HepG2 (cell line): ENCODE results near the gene TYMP. TPM values are rescaled to one million over a fixed set of nuclear protein-coding genes. Genes with fewer than 3 reads are reported as not detected.

ENCODE experiments used
- CREB3 ChIP-seq: sonication (generic); formaldehyde crosslinking; IDR thresholded peaks from 2 replicates; pipeline ENCODE4 v1.5.0; 2020; ENCODE audit warnings: missing genetic modification reagents
- ISL2 ChIP-seq: sonication (generic); formaldehyde crosslinking; IDR thresholded peaks from 2 replicates; pipeline ENCODE4 v1.5.0; 2020; ENCODE audit warnings: missing genetic modification reagents
- PCBP2 ChIP-seq: fragments of 200-400 bp; formaldehyde crosslinking; optimal IDR thresholded peaks from 2 replicates; pipeline ENCODE3; 2018; ENCODE audit warnings: low read length, low read depth; ENCODE audit not compliant: poor library complexity, severe bottlenecking
- SKI ChIP-seq: fragments of 450-650 bp; IDR thresholded peaks from one replicate; pipeline ENCODE4 v1.6.1; 2018; ENCODE audit warnings: mild to moderate bottlenecking; ENCODE audit not compliant: partially characterized antibody
- SOX13 ChIP-seq, 3 experiments: fragments of 450-650 bp in 1 of 3; sonication (generic) in 1 of 3; formaldehyde crosslinking in 1 of 3; IDR thresholded peaks in 2 of 3; conservative IDR thresholded peaks in 1 of 3; 2 replicates each; pipeline versions ENCODE4 v1.5.0 to v1.6.1; 2016 to 2020; ENCODE audit warnings: antibody characterized with exemption in 1 of 3, mild to moderate bottlenecking in 1 of 3, missing compliant biosample characterization in 1 of 3, missing genetic modification reagents in 1 of 3, moderate library complexity in 1 of 3
- SP140L ChIP-seq: sonication (generic); formaldehyde crosslinking; IDR thresholded peaks from 2 replicates; pipeline ENCODE4 v1.4.0; 2020; ENCODE audit warnings: missing genetic modification reagents, borderline replicate concordance
- SRF ChIP-seq: IDR thresholded peaks from 2 replicates; pipeline ENCODE4 v1.6.1; 2011; ENCODE audit warnings: mild to moderate bottlenecking, low read depth, low read length, moderate library complexity
- ZC3H13 ChIP-seq: sonication (generic); formaldehyde crosslinking; IDR thresholded peaks from 2 replicates; pipeline ENCODE4 v1.8.1; 2023; ENCODE audit warnings: mild to moderate bottlenecking, missing genetic modification reagents, moderate library complexity
- ZGPAT ChIP-seq: IDR thresholded peaks from 2 replicates; pipeline ENCODE4 v1.6.1; 2016; ENCODE audit warnings: mild to moderate bottlenecking
- ZNF101 ChIP-seq: sonication (generic); formaldehyde crosslinking; IDR thresholded peaks from 2 replicates; pipeline ENCODE4 v1.4.0; 2020; ENCODE audit warnings: mild to moderate bottlenecking, low read depth, missing genetic modification reagents, borderline replicate concordance
- ZNF205 ChIP-seq: IDR thresholded peaks from 2 replicates; pipeline ENCODE4 v1.6.1; 2018; ENCODE audit warnings: missing biosample characterization, missing genetic modification reagents
- ZNF431 ChIP-seq: sonication (generic); formaldehyde crosslinking; IDR thresholded peaks from 2 replicates; pipeline ENCODE4 v1.9.0; 2022; ENCODE audit warnings: missing genetic modification reagents, low read depth, mild to moderate bottlenecking, borderline replicate concordance
- ZNF468 ChIP-seq: sonication (generic); formaldehyde crosslinking; IDR thresholded peaks from 2 replicates; pipeline ENCODE4 v1.8.0; 2022; ENCODE audit warnings: mild to moderate bottlenecking, moderate library complexity, missing genetic modification reagents
- ZNF687 ChIP-seq: sonication (generic); formaldehyde crosslinking; IDR thresholded peaks from 2 replicates; pipeline ENCODE4 v1.5.1; 2020; ENCODE audit warnings: mild to moderate bottlenecking, missing genetic modification reagents, moderate library complexity
- polyA plus RNA-seq, 8 experiments: library from polyadenylated mRNA; depleted of rRNA in 3 of 8; stranded (reverse) in 7 of 8; unstranded in 1 of 8; fragments of >200 nt; fragmentation: Illumina TruSeq in 4 of 8; extraction: Trizol in 4 of 8; gene quantifications; 2 replicates each; pipeline versions ENCODE4 v1.2.1 to v1.2.3, GENCODE V29; 2011 to 2016; ENCODE audit warnings: low read depth in 4 of 8, missing spikeins in 1 of 8, mixed read lengths in 1 of 8; ENCODE audit not compliant: insufficient read depth in 1 of 8
- total RNA-seq, 5 experiments: library from RNA; depleted of rRNA; stranded (reverse); fragments of >200 nt; fragmentation: Illumina TruSeq; extraction: Trizol; gene quantifications; 2 replicates each; pipeline ENCODE4 v1.2.3, GENCODE V29; 2016; ENCODE audit warnings: low read depth in 1 of 5
- TF ChIP-seq, protein P1 (sequence below): sonication (generic); formaldehyde crosslinking; conservative IDR thresholded peaks from 2 replicates; pipeline ENCODE4 v1.4.0; 2020; ENCODE audit warnings: missing genetic modification reagents
- TF ChIP-seq, protein P2 (sequence below): IDR thresholded peaks from 2 replicates; pipeline ENCODE4 v1.4.0; 2020; ENCODE audit warnings: mild to moderate bottlenecking, missing genetic modification reagents

Gene TYMP
- total and polyA plus RNA-seq, 2 of the 13 experiments (the other 11 are each of a cell fraction or from before 2014, with no cell fraction given): 3.9 to 4.3 TPM

- TF ChIP-seq, protein P1, sequence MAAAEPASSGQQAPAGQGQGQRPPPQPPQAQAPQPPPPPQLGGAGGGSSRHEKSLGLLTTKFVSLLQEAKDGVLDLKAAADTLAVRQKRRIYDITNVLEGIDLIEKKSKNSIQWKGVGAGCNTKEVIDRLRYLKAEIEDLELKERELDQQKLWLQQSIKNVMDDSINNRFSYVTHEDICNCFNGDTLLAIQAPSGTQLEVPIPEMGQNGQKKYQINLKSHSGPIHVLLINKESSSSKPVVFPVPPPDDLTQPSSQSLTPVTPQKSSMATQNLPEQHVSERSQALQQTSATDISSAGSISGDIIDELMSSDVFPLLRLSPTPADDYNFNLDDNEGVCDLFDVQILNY (CRISPR knock-in tag): no peak
- TF ChIP-seq ZNF431 (CRISPR knock-in tag) (no peak), ZGPAT (CRISPR knock-in tag) (peak; percentile 40; the same call in 1 of the 2 replicates), ZNF468 (CRISPR knock-in tag) (no peak), SOX13 (IDR thresholded peaks at IDR 0.05) (no peak), SOX13 (CRISPR knock-in tag; conservative IDR thresholded peaks at IDR 0.05 in 1 of 2, IDR thresholded peaks at IDR 0.05 in 1 of 2) (peak in 1 of 2 experiments; percentile 30; a peak in 1 of 4 replicates), ISL2 (no peak; the same call in 1 of the 2 replicates), SP140L (CRISPR knock-in tag) (no peak), ZC3H13 (no peak), SRF (no peak), ZNF687 (CRISPR knock-in tag) (peak; percentile 86), SKI (no peak), CREB3 (no peak), ZNF101 (CRISPR knock-in tag) (no peak), PCBP2 (no peak), ZNF205 (CRISPR knock-in tag) (no peak)
- TF ChIP-seq, protein P2, sequence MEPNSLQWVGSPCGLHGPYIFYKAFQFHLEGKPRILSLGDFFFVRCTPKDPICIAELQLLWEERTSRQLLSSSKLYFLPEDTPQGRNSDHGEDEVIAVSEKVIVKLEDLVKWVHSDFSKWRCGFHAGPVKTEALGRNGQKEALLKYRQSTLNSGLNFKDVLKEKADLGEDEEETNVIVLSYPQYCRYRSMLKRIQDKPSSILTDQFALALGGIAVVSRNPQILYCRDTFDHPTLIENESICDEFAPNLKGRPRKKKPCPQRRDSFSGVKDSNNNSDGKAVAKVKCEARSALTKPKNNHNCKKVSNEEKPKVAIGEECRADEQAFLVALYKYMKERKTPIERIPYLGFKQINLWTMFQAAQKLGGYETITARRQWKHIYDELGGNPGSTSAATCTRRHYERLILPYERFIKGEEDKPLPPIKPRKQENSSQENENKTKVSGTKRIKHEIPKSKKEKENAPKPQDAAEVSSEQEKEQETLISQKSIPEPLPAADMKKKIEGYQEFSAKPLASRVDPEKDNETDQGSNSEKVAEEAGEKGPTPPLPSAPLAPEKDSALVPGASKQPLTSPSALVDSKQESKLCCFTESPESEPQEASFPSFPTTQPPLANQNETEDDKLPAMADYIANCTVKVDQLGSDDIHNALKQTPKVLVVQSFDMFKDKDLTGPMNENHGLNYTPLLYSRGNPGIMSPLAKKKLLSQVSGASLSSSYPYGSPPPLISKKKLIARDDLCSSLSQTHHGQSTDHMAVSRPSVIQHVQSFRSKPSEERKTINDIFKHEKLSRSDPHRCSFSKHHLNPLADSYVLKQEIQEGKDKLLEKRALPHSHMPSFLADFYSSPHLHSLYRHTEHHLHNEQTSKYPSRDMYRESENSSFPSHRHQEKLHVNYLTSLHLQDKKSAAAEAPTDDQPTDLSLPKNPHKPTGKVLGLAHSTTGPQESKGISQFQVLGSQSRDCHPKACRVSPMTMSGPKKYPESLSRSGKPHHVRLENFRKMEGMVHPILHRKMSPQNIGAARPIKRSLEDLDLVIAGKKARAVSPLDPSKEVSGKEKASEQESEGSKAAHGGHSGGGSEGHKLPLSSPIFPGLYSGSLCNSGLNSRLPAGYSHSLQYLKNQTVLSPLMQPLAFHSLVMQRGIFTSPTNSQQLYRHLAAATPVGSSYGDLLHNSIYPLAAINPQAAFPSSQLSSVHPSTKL (CRISPR knock-in tag): peak; percentile 69
Measured at GRCh38 chr22:50569041-50569459, 39.2 kb upstream of the TYMP start (continued).
